ENCODE measurements around the gene PSKH1. TPM values are rescaled to one million over a fixed set of nuclear protein-coding genes. Genes with fewer than 3 reads are reported as not detected.
"Not testable (repeated sequence)": the region's sequence is repeated elsewhere in the genome, so short reads cannot be mapped to it uniquely, and the experiment has no call there.

PSKH1 gene
- total RNA-seq, 4 donors from 2014 or later, result 26.4 to 60.2 (median 35.5) TPM

DNA sequence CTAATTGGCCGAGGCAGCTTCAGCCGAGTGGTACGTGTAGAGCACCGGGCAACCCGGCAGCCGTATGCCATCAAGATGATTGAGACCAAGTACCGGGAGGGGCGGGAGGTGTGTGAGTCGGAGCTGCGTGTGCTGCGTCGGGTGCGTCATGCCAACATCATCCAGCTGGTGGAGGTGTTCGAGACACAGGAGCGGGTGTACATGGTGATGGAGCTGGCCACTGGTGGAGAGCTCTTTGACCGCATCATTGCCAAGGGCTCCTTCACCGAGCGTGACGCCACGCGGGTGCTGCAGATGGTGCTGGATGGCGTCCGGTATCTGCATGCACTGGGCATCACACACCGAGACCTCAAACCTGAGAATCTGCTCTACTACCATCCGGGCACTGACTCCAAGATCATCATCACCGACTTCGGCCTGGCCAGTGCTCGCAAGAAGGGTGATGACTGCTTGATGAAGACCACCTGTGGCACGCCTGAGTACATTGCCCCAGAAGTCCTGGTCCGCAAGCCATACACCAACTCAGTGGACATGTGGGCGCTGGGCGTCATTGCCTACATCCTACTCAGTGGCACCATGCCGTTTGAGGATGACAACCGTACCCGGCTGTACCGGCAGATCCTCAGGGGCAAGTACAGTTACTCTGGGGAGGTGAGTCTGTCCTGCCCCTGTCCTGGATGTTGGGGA, 16.1 kb downstream of the PSKH1 start:
- Histone ChIP-seq H3K4me3 (no peak overlapping the region), H3K4me1 (no peaks in the 10 kb centered on the region), H3K36me3 (peaks cover 0 to 38% (median 0%) of the 10 kb centered on the region in 3 donors), H3K27ac (no peak overlapping the region), H3K27me3 (no peaks in the 10 kb centered on the region), H3K9me3 (no peaks in the 10 kb centered on the region)
- TF ChIP-seq POLR2A (IDR thresholded peaks at IDR 0.05), result no peak
- no peak for DNase-seq

DNA sequence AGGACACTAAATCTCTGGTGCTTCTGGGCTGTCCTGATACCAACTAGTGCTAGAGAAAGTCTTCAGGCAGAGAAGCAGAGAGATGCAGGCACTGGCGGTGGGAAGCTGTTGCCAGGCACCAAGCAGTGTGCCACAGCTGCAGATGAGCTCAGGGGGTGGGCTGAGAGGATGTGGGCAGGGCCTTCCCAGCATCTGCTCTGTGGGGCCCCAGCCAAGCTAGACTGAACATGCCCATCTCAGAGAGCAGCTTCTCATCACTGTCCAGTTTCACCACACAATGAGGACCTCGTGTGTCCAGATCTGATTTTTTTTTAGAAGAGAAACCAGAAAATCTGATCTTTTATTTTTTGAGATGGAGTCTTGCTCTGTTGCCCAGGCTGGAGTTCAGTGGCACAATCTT, 17.1 kb downstream of the PSKH1 start:
- Histone ChIP-seq H3K36me3 (peaks cover 0 to 43% (median 0%) of the 10 kb centered on the region in 3 donors), H3K27me3 (no peaks in the 10 kb centered on the region), H3K27ac (no peak overlapping the region), H3K4me1 (no peaks in the 10 kb centered on the region), H3K9me3 (no peaks in the 10 kb centered on the region), H3K4me3 (no peak overlapping the region)
- no peak for DNase-seq
- TF ChIP-seq POLR2A (IDR thresholded peaks at IDR 0.05), result no peak
- TF ChIP-seq, protein P1, sequence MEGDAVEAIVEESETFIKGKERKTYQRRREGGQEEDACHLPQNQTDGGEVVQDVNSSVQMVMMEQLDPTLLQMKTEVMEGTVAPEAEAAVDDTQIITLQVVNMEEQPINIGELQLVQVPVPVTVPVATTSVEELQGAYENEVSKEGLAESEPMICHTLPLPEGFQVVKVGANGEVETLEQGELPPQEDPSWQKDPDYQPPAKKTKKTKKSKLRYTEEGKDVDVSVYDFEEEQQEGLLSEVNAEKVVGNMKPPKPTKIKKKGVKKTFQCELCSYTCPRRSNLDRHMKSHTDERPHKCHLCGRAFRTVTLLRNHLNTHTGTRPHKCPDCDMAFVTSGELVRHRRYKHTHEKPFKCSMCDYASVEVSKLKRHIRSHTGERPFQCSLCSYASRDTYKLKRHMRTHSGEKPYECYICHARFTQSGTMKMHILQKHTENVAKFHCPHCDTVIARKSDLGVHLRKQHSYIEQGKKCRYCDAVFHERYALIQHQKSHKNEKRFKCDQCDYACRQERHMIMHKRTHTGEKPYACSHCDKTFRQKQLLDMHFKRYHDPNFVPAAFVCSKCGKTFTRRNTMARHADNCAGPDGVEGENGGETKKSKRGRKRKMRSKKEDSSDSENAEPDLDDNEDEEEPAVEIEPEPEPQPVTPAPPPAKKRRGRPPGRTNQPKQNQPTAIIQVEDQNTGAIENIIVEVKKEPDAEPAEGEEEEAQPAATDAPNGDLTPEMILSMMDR (IDR thresholded peaks at IDR 0.05), result no peak

DNA sequence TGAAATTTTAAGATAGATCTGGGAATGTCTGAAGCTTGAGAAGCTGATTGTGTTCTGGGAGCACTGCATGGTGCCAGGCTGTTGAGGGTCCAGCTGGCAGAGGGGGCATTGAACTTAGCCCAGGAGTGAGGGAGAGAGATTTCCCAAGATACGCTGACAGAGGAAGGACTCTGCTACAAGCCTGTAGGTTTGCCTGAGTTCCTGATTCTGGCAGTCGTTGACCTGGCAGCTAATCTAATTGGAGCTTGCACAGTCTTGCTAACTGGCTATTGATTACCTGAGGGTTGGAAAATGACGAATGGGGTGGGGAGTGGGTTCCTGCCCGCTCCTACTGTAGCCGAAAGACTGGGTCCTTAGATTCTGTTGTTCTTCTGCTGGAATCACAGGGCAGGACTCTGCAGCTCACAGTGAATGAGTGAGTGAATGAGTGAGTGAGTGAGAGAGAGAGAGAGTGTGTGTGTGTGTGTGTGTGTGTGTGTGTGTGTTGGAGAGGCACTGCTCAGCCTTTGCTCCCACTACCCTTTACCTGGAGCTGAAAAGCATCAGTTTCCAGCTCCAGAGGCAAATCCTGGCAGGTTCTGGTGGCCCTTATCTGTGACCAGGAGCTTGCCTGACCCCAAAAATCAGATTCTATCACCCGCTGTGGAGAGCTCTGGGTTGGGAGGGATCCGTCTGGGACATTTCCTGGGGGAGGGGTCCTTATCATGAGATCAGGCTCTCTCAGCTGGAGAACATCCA, 21.9 kb downstream of the PSKH1 start:
- peaks cover 0 to 20% (median 0%) of the 10 kb centered on the region in 4 donors for H3K4me1 ChIP-seq
- no peaks in the 10 kb centered on the region for H3K9me3 ChIP-seq
- H3K4me3 ChIP-seq, result no peak overlapping the region
- peaks cover 0 to 45% (median 0%) of the 10 kb centered on the region in 3 donors for H3K36me3 ChIP-seq
- no peak overlapping the region for H3K27ac ChIP-seq
- no peak for DNase-seq
- no peak for TF ChIP-seq POLR2A (IDR thresholded peaks at IDR 0.05)
- TF ChIP-seq, protein P1 (IDR thresholded peaks at IDR 0.05), result no peak
- no peaks in the 10 kb centered on the region for H3K27me3 ChIP-seq

DNA sequence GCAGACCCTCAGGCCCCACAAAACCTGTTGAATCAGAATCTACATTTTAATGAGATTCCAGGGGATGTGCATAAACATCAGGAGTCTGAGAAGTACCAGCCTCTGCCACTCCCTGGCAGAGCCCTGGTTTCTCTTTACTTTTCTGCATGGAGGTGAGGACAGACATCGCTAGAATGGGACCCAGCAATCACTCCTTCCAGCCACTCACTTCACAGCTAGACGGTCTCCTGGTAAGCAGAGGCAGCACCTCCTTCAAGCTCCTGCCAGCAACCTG, 22.4 kb downstream of the PSKH1 start:
- not testable (repeated sequence) for H3K4me3 ChIP-seq, DNase-seq, H3K27ac ChIP-seq, H3K27me3 ChIP-seq, H3K9me3 ChIP-seq
- Histone ChIP-seq H3K36me3 (peaks cover 0 to 41% (median 0%) of the 10 kb centered on the region in 3 donors), H3K4me1 (peaks cover 0 to 20% (median 0%) of the 10 kb centered on the region in 4 donors)

DNA sequence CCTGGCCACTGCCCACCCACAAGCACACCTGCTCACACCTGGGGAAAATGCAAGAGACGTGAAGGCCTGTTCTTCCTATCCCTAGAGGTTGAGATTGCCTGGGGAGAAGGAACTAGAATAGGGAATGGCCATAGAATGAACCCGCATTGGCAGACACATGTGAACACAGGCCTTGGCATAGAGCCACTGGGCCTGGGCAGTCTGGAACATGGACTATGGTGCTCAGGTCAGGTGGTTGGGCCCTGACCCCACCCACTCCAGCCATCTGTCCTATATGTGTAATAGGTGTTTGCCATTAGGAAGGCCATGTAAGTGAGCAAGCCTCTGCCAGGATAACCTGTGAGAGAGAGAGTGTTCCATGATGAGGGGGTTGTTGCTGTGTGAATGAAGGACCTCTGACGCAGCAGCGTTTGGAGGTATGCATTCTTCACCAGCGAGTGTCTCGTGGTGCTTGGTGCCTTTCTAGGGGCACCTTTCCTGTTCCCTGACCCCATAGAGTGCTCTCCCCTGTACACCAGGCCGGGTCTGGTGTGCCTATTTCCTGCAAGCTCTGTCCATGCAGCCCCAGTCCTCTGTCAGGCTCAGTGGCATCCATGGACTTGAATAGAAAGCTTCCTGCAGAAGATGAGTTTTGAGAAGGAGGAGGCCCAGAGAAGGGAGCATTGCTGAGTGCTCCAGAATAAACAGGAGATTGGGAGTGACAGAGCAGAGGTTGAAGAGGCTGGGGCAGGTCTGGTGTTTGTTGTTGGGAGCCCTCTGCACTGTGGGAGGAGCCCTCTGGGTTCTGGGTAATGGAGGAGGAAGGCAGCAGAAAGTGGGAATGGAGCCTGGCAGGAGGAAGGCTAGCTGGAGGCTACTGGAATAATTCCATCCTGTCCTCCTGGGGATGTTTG, 23.0 kb downstream of the PSKH1 start:
- peaks cover 0 to 20% (median 0%) of the 10 kb centered on the region in 4 donors for H3K4me1 ChIP-seq
- no peaks in the 10 kb centered on the region for H3K9me3 ChIP-seq
- DNase-seq, result peak in 2 of 3 donors; percentile 74 to 80
- H3K36me3 ChIP-seq, result peaks cover 0 to 34% (median 0%) of the 10 kb centered on the region in 3 donors
- no peak overlapping the region for H3K27ac ChIP-seq
- H3K27me3 ChIP-seq, result no peaks in the 10 kb centered on the region
- H3K4me3 ChIP-seq, result no peak overlapping the region
- no peak for TF ChIP-seq POLR2A (IDR thresholded peaks at IDR 0.05)
- TF ChIP-seq, protein P1 (IDR thresholded peaks at IDR 0.05), result no peak

DNA sequence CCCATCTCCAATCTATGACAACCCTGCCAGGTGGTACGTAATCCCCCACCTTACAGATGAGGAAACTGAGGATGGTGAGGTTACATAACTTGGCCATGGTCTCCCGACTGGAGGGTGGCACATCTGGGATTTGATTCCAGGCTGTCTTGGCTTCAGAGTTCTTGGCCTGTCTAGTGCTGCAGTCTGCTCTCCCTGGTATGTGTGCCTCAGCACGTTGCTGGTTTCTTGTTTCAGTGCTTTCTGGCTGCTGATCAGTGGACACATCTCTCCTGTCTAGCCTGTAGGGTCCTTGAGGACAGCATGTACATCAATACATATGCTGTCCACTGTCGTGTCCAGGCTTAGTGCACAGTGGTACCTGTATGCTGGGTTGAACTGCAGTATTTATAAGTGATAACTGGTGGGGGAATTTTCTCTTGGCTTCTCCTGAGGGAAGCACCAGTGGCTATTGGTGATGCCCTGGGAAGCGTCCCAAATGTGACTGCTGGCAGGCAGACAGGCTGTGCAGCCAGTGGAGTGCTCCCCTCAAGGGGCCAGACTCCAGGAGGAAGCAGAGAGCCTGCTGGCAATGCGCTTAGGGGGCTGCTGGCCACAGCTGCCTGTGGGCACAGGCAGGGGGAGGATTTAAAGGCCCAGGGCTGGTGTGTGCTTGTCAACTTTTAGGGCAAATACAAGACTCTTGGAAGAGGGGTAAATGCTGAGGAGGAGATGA, 24.2 kb downstream of the PSKH1 start:
- H3K27ac ChIP-seq, result peak overlapping the region in 1 of 4 donors; percentile 36
- H3K4me3 ChIP-seq, result no peak overlapping the region
- no peaks in the 10 kb centered on the region for H3K9me3 ChIP-seq
- TF ChIP-seq POLR2A (IDR thresholded peaks at IDR 0.05), result no peak
- TF ChIP-seq, protein P1 (IDR thresholded peaks at IDR 0.05), result no peak
- DNase-seq, result no peak
- H3K36me3 ChIP-seq, result peaks cover 0 to 24% (median 0%) of the 10 kb centered on the region in 3 donors
- no peaks in the 10 kb centered on the region for H3K27me3 ChIP-seq
- H3K4me1 ChIP-seq, result peaks cover 0 to 20% (median 0%) of the 10 kb centered on the region in 4 donors

Measured in Peyer's patch (tissue), 4 donors.